HG03520 (cell line): ENCODE results near the gene INO80D.
"Not testable (repeated sequence)": the region's sequence is repeated elsewhere in the genome, so short reads cannot be mapped to it uniquely, and the experiment has no call there.

Experiments used
- ATAC-seq: cut with Tn5 transposase; IDR thresholded peaks from one replicate; pipeline ENCODE4 v1.9.1; 2021; ENCODE audit warnings: mild to moderate bottlenecking, moderate library complexity; ENCODE audit not compliant: unreplicated experiment

The INO80D gene

DNA sequence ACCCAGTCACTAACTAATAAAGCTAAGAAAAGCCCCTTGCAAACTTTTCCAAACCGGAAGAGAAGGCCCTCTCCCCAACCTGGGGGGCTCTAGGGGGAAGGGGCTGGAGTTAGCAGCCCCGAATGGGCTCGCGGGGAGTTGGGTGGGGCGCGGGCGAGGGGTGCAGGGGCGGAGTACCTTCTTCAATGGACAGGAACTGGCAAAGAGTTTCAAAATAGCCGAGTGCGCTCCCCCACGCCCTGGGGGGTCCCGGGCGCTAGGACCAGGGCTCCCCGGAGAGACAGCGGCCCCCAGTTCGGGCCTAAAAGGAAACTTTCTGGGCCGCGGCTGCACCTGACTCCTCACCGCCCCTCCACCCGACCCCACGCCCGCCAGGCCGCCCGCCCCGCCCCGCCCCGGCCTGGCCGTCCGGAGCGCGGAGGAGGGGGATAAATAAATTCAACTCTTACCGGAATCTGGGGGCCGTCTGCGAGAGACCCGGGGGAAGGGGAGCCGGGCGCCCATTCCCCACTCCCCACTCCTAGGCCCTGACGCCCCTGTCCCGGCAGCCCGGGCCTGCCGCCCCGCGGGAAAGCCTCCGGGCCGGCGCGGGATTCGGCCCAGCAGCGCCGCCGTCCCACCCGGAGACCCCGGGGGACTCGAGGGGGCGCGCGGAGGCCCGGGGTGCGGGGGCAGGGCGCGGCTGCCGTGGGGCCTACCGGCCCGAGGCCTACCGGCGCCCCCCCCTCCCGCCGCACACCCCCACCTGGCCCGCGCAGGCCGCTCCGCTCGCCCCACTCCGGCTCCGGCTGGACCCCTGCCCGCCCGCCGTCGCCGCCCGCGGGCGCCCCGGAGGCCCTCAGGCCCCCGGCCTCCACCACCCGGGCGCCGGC is 868 bp downstream of the INO80D start:
- ATAC-seq: peak; percentile 21

DNA sequence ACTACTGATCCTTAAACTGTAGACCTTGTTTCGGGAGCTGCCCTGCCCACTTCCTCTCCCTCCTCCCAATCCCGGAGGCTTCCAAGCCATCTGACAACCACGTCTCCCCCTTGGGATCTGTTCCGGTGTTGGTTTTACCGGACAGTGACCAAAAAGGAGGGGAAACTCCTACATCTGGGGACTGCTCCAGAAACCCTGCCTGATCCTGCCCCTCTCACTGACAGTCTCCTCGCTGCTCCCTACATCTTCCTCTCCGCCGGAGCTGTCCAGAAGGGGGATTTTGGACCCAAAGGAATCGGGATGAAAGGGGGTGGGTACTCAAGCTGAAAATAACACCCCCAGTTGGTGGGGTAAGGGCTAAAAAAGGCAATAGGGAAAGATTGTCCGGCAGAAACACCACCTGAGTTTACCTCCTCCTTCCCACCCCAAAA is 1.5 kb downstream of the INO80D start:
- ATAC-seq: no peak

DNA sequence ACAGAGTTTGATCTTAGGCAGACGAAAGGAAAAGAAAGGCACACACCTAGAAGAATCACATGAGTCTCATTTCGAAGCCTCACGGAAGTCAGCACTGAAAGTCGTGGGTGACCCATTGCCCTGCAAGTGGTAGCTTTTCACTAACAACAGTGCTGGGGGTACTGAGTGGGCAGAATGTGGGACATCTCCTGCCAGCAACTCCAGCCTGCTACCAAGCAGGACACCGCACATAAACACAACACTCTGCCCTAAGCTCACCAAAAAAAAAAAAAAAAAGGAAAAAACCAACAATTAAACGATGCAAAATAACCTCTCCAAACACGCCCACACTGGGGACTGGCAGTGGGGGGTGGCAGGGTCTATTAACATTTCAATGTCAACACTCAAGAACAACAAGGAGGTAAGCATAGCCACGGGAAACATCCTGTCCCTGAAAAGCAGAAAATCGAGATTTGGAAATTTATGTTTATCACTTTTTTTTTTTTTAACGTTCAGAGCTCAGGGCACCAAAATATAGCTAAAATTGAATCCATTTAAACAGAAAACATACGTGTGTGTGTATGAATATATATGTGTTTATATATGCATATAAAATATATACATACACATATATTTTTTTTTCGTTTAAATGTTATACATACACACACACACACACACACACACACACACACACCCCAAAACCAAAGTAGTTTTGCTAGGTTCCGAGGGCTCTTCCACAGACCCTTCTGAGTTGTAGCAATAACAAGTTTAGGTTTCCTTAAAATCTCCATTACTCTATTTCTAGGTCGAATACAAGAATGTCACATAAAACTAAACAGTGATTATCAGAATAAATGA is 2.2 kb downstream of the INO80D start:
- peak; percentile 30 for ATAC-seq

DNA sequence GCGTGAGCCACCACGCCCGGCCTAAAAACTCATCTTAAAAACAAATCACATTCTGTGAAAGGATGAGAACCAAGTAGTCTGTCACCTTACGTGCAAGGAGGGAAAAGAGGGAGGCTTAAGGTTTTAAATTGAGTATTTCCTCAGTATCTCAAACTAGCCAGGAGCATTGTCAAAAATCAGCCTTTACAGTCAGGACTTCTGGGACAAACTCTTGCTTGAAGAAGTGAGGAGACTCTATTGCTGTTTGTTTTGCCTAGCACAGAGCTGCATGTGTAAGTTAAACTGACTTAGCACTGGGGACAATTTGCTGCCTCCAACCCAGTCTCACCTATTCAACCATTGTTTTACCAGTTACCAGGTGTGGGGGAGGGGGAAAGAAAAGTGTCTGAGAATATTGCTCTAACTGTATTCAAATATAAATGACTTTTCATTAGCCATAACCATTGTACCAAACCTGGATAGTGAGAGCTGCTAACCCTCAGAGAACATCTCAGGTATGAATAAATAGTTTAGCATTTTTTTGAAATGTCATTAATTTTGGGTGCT is 3.6 kb downstream of the INO80D start:
- ATAC-seq: no peak

DNA sequence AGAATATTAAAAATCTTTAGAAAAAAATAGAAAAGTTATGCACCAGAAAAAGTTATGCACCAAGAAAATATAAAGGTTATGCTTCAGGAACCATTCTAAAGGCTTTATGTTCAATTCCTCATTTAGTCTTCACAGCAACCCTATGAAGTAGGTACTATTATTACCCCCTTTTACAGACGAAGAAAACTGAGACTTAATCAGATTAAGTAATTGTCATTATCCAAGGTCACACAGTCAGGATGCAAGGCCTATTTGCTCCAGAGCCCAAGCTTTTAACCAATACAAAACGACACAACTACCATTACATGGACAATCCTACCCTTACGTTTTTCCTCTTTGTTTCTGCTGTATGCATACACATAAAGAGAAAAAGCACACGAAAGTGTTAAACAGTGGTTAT is 5.0 kb downstream of the INO80D start:
- no peak for ATAC-seq

DNA sequence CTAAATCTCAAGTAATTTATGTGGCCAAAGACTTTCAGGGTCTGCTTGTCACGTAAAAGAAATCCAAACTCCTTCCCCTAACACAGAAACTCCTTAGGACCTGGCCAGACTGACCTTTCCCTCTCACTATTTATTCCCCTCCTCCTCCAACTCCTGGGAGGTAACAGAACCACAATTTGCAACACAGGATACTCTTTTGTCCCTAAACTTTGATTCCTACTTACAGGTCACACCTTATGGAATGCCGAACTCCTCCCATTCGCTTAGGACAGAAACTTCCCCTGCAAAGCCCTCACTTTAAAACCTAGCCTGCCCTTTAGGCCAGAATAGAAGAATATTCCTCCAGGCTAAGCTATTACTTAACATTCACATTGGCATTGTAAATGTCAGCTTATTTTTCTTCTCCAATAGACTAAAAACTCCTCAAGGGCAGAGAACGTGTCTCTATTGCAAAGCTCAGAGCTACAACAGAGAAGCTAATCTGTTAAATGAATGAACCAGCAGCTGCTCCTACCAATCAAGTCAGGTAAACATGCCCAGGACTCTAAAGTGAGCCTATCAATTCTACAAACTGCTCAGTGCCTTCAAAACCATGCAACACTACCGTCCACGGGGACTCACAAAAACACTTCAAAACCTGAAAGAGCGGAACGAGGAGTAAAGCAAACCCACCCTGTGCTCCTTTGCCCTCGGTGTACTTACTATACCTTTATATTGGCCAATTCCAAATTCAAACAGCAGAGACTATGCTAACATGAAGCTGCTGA is 6.1 kb downstream of the INO80D start:
- ATAC-seq: no peak

DNA sequence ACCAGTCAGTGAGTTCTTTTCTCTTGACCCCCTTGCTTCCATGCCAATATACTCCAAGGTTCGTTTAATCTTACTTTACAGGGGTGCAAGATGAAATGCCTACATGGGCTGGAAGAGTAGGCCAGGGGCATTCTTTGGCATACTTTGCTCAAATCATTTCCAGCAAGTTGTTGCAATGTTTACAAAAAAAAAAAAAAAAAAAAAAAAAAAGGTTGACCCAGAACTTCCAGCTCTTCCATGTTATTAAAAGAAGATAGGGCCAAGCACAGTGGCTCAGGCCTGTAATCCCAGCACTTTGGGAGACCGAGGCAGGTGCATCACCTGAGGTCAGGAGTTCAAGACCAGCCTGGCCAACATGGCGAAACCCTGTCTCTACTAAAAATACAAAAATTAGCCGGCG is 8.1 kb downstream of the INO80D start:
- not testable (repeated sequence) for ATAC-seq

DNA sequence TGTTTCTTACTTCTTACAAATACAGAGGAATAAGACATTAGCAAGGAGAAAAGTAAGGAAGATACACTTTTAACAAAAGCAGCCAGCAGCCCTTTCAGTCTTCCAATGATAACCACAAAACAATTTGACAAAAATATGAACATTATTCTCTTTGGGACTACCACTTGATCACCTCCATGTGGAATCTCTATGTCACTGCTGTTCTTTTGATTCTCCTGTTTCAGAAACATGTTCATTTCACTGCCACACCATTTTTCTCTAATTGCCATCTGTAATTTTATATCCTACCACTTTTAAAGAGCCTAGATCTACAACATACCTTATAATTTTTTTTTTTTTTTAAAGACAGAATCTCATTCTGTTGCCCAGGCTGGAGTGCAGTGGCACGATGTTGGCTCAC is 10.9 kb downstream of the INO80D start:
- ATAC-seq: no peak

DNA sequence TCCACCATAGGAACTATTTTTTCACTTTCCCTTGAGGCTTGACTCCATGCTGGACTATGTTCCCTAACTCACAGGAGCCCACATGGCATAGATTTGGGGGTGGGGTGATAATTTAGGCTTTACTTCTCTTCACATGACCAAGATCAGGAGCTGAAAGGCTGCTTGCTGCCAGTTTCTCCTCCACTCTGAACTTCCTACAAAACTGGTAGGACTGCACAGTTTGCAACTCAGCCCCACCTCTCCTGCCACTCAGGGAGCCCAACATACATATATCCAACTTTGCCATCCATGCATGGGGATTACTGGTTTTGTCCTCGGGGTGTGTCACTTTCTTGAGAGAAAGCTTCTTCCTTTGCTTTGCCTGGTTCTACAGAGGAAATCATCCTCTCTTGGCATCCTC is 14.2 kb downstream of the INO80D start:
- no peak for ATAC-seq

DNA sequence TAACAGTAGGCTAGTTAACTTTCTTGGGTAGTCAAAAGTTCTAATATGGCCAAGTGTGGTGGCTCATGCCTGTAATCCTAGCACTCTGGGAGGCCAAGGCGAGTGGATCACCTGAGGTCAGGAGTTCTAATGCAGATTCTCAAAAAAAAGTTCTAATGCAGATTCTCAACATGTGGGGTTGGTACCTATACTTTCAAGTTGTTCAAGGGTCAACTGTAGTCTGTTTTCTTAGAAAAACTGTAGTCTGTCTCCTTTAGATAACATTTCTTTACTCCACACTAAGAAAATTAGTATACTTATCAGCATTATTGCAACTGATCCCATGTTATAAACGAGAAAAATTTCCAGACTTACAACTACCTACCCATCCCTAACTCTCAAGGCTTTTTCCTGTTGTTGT is 16.6 kb downstream of the INO80D start:
- ATAC-seq: no peak

DNA sequence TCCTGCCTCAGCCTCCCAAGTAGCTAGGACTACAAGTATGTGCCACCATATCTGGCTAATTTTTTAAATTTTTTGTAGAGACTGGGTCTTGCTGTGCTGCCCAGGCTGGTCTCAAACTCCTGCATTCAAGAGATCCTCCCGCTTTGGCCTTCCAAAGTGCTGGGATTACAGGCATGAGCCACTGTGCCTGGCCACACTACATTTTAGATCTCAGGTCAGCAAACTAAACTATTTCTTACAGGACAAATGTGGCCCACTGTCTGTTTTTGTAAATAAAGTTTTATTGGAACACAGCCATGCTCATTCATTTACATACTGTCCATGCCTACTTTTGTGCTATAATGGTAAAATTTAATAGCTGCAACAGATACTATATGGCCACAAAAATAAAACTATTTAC is 17.8 kb downstream of the INO80D start:
- ATAC-seq: no peak

DNA sequence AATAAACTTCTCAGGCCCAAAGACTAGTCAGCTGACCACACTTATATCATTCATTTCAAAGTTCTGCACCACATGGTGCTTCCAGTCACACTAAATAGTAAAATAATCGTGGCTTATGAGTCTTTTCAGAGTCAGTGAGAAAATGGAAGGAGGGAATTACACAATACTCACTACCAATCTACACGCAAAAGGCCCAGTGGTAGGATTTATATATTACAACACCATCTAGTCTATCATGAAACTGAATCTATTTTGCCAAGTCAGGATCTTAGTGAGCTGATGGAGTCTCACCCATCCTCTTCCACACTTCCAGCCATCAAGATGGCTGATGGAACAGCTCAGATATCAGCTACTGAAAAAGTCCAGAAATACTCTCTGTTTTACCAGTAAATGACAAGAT is 21.9 kb downstream of the INO80D start:
- no peak for ATAC-seq

DNA sequence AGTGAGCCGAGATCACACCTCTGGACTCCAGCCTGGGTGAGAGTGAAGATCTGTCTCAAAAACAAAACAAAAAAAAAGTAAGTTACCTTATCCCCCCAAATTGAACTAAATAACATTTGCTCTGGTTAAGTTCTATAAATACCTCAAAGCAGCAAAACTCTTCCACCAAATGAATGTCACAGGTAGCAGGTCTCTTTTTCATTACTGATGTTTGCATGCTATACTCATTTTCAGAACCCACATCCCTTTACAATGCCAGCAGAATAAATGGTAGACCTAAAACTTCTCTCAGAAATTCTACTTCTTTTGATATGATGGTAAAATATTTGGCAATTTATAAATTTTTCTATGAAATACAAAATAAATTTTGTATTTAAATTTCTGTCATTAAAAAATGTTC is 22.3 kb downstream of the INO80D start:
- ATAC-seq: no peak

DNA sequence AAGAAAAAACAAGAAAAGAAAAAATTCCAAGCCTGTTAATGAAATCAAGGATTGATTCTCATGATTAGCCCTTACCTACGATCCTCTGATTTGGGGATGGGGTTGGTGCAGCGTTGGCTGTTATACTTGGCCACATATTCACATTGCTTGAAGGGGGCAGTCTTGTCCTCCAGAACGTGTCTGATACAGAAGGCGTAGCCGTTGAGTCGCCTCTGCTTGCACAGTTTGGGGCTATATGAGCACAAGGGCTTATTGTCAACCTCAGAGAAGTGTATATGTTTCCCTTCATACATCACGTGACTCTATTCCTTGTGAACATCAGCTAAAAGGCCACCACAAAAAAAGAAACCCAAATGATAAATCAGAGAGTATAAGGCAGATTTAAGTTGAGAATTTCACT is 23.2 kb downstream of the INO80D start:
- no peak for ATAC-seq

DNA sequence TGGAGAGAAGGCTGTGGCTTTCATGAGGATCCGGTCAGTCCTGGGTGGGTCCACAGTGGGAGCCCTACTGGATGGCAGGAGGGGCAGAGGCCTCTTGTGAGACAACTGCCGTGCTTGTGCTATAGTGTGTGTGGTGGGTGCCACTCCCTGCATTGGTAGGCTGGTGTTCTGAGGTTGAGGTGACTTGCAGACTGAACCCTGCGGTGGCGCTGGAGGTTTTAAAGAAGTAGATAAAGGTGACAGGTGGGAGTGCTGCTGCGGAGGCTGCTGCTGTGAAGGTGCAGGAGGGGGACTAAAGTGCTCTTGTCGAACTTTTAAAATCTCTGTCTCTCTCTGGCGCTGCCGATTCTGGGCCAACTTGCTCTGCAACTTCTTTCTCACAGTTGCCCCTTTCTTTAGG is 29.7 kb downstream of the INO80D start:
- ATAC-seq: no peak

DNA sequence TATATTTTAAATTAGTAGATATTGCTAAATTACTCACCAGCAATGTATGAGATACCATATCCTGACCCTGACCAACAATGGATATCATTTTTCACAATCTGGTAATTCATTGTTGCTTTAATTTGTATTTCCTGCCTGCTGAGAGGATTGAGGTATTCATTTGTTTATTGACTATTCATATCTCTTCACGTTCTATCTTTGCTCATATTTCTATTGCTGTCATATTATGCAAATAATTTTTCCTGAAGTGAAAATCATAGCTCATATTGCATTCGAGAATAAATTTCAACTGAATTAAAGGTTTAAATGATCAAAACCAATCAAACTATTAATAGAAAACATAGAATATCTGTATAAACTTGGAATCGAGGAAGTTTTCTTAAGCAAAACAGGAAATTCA is 31.0 kb downstream of the INO80D start:
- ATAC-seq: no peak

DNA sequence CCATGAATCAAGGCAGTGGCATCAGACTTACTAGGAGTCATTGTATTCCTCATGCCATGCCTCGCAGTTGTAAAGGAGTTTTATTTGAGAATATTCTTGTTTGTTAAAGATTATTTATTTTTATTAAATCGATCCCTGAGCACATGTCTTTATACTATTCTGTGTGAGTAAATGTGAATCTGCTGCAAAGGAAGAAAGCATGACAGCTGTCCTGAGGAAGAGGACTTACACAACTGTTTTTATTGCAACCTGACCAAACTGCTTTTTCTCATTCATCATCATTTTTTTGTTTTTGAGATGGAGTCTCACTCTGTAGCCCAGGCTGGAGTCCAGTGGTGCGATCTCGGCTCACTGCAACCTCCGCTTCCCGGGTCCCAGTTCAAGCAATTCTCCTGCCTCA is 34.1 kb downstream of the INO80D start:
- ATAC-seq: no peak

DNA sequence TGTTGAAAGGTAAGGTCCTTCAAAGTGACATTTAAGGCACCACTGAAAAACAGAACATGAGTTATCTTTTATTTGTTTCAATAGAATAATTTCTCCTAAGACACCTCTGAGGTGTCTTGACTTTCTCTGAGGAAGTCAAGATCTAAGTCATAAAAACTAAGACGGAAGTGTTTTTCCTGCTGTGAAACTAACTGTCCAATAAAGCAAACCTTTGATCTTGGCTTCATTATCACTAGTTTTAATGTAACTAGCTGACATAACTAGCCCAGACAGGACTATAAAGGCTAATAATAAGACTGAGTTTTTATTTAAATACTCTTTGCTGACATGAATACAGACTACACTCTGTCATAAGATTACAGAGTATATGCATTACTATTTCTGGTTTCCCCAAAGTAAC is 36.6 kb downstream of the INO80D start:
- ATAC-seq: no peak

DNA sequence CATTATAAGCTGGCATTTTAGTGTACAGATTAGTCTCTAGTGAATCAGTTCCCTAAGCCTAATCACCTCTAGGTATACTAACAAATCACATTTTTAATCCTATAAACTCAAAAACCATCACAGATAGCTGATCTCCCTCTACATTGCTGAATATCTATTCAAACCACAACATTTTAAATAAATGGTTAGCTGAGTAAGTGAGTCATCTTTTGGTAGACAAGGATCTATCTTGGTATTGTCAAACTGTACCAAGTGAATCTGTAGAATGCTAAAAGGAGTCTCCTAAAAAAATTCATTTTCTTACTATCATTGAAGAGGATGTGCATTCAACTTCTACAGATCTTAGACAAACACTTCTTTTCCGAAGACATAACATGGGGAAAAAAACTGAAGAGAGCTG is 40.7 kb downstream of the INO80D start:
- no peak for ATAC-seq

DNA sequence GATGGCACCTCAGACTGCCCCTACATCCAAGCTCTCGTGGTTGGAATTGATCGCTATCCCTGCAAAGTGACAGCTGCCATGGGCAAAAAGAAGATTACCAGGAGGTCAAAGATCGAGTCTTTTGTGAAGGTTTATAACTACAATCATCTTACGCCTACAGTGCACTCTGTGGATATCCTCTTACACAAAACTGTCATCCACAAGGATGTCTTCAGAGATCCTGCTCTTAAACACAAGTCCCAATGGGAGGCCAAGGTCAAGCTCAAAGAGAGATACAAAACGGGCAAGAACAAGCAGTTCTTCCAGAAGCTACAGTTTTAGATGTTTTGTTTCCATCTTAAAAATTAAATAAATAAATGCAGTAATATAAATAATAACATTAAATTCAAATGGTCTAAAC is 45.4 kb downstream of the INO80D start:
- ATAC-seq: no peak

DNA sequence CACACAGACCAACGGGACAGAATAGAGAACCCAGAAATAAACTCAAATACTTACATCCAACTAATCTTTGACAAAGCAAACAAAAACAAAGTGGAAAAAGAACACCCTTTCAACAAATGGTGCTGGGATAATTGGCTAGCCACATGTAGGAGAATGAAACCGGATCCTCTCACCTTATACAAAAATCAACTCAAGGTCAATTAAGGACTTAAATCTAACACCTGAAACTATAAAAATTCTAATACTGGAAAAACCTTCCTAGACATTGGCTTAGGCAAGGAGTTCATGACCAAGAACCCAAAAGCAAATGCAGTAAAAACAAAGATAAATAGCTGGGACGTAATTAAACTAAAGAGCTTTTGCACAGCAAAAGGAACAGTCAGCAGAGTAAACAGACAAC is 50.6 kb downstream of the INO80D start:
- not testable (repeated sequence) for ATAC-seq
